NCI-H1417 treated with DMSO at 0.1 percent for 48 hours (cell line): ENCODE data around the gene PRKCH.

Experiments used
- DNase-seq: peaks from one replicate; lab custom pipeline; 2025; lab: John Stamatoyannopoulos, UW

The PRKCH gene

GRCh38 chr14:61492474-61492873 lies 171.1 kb downstream of the PRKCH start:
- no peak for DNase-seq

- no peak for DNase-seq
Measured at GRCh38 chr14:61493239-61493638, 171.9 kb downstream of the PRKCH start.

- DNase-seq: no peak
Measured at GRCh38 chr14:61494018-61494417, 172.6 kb downstream of the PRKCH start.

GRCh38 chr14:61495809-61496208 lies 174.4 kb downstream of the PRKCH start:
- no peak for DNase-seq

- DNase-seq: no peak
Measured at GRCh38 chr14:61498303-61498702, 176.9 kb downstream of the PRKCH start.

DNA sequence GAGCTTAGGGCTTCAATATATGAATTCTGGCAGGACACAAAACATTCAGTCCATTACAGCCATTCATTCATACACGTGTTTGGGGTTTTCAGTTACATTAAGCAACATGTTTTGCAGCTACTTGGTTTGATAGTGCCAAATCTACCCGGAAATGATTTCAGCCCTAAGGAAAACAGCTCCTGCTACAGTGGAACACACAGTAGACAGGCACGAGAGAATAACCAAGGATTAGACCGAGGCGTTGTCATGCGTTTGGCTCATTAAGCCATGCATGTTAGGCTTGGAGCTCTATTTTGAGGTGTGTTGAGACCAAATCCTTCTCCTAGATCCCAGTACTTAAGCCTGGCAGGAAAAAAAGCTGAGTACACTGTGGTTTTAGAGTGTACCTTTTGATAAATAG lies 177.4 kb downstream of the PRKCH start:
- DNase-seq: no peak

DNA sequence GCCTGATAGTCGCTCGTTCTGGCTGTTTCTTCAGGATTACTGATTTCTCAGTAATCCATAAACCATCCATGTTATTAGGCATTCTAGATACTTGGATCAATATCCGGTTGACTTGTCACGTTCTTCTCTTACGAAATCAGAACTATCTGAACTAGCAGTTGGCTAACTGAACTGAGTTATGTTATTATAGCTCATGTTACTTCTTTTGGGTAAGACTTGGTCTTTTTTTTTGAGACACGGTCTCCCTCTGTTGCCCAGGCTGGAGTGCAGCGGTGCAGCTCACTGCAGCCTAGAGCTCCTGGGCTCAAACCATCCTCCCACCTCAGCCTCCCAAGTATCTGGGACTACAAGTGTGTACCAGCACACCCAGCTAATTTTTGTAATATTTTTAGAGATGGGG lies 178.6 kb downstream of the PRKCH start:
- DNase-seq: no peak

- no peak for DNase-seq
Measured at GRCh38 chr14:61501714-61502458, 180.5 kb downstream of the PRKCH start.

- no peak for DNase-seq
Measured at GRCh38 chr14:61502459-61503093, 181.2 kb downstream of the PRKCH start.

DNA sequence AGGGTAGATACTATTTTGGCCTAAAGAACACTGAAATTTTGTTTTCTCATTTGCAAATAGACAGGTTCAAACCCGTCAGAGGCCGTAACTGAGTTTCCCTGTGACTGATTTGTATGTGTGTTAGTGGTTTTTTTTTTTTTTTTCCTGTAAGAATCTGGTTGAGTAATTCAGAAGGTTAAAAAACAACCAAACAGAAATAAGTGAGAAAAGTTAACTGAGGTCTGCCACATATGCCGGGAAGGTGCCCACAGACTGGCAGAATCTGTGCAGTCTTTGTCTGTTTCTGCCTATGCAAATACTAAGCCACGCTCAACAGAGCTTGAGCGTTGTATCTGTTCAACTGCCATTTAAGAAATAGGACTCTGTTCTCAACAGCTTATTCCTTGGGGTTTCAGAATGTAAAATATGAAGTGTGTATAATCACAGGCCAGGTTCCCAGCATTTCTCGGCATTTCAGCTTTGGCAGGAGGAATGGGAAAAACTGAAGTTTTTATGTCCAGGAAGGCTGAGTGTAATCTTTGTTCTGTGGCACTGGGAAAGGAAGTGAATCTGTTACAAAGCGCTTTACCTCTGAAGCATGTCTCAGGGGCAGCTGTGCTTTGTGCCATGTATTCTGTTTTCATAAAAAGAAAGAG lies 181.9 kb downstream of the PRKCH start:
- no peak for DNase-seq

- no peak for DNase-seq
Measured at GRCh38 chr14:61504901-61505300, 183.5 kb downstream of the PRKCH start.

GRCh38 chr14:61505815-61506809 lies 184.7 kb downstream of the PRKCH start:
- no peak for DNase-seq

- no peak for DNase-seq
Measured at GRCh38 chr14:61508526-61508925, 187.1 kb downstream of the PRKCH start.

GRCh38 chr14:61510736-61511557 lies 189.6 kb downstream of the PRKCH start:
- no peak for DNase-seq

DNA sequence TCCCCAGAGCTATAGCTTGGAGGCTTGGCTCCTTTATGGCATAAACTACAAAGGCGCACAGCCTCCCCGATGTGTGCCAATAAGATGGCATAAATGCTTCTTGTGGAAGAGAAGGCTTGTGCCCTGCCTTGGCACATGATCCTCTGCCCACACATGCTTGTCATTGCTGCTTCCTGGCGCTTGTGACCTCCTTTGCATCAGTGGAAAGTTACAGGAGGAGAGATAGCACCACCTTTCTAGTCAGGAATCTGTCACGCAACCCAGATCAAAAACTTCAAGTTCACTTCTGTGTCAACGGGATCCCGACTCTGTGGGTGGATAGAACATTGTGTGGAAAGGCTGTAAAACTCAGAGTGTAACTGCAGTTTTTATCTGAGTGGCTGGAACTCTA lies 190.2 kb downstream of the PRKCH start:
- DNase-seq: no peak

DNA sequence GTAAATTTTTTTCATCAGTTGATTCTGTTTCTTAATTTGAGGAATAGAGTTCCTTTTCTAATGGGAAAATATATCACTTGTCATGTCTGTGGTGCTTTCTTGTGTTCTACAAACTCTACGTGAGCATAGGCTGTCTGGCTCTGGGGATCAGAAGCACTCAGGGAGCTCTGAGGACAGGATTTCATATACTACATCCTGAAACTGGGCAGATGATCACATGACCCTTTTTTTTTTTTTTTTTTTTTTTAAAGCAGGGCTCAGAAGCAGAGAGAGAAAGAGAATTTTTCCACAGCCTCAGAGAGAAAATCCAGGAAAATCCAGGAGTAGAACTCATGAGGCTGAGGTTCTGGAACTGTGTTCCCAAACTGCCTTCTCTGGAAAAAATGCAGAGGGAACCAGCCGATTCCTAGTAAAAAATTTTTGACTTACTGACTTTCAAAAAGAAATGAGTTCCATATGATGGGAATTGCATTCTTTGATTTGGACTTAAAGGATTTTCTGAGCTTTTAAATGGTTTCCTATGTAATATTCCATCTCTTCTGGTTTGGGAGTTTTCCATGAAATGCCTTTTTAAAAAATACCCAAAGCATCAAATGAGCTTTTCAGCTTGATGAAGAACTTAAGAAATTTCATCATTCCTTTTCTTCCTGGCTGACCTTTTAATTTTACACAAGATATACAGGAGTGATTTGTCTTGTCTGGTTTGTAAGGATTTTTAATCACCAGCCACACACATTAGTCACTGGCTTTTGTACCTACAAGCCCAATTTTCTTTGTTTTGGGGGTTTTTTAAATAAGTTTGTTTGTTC lies 190.9 kb downstream of the PRKCH start:
- DNase-seq: no peak

DNA sequence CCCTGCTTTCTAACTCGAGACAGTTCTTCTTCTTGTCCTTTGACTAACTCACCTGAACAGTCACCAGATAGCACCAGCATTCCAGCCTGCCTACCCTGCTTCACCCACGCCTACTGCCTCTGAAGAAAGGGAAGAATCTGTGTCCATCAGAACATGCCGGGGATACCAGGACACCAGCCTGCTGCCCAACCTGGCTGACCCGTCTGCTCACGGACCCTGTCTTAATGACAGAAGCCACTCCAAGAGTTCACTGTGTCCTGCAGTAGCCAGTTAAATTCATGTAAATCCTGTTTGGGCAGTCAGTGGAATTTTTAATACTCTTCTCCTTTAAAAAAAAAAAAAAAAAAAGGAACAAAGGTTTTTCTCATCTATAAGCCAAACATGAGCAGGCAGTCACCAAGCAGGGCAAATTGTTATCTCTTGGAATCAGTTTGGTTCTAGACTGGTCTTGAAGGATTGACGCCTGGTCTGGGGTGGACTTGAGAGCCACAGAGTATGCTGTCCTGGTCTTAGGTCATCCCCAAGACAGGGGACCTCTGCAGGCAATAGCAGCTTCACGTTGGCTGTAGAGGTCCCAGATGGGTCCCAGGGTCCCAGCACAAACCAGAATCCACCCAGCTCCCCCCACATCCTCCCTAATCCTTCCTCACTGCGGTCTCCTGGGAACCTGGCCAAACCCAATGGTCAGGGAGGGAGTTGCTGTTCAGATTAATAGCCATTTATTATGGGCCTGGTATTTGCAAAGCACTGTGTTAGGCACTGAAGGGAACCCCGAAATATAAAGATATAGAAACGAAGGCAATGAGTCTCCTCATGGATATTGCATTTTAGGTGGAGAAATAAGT lies 192.8 kb downstream of the PRKCH start:
- DNase-seq: no peak

- no peak for DNase-seq
Measured at GRCh38 chr14:61514927-61515326, 193.5 kb downstream of the PRKCH start.

DNA sequence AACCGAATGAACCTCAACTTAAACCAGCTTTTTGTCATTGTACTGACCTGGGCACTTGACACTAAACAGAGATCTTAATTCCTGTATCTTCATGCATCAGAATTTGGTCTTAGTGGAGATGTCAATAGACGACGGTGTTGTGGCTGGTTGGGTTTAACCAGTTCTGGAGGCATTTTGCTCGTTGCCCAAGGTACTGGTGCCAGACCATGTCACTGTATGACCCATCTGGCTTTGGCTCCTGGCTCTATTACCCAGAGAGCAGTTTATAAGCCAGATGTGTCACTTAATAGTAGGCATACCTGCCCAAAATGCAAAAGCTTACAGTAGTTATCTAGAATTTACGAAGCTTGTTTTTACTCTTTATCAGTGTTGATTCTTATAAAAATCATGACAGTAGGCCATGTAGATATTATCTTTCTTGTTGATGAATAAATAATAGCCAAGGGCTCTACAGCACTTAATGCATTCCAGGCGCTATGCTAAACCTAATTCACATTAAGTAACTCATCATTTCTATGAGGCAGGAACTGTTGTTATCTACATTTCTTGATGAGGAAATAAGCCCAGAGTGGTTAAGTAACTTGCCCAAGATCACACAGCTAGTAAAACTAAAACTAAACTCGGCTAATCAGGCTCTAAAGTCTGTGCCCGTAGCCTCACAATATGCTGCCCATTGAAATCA lies 194.2 kb downstream of the PRKCH start:
- no peak for DNase-seq
